Esophagus muscularis mucosa (tissue), 4 donors: ENCODE data around the gene SIAH2. TPM values are rescaled to one million over a fixed set of nuclear protein-coding genes. Genes with fewer than 3 reads are reported as not detected.

ENCODE experiments used
- DNase-seq: peaks from one replicate; pipeline ENCODE4 v3.0.0-alpha.2; 2017; ENCODE audit errors: extremely low spot score
- H3K27ac ChIP-seq, 4 donors: fragments of 200-600 bp; sonication (generic); replicated peaks in 1 of 4; 1 replicate in 3 of 4; 2 replicates in 1 of 4; pipeline ENCODE4 v1.5.1; 2016 to 2019; ENCODE audit warnings: mild to moderate bottlenecking in 1 of 4
- H3K27me3 ChIP-seq, 4 donors: fragments of 200-600 bp; sonication (generic); one replicate each; pipeline versions ENCODE4 v1.5.1 to v1.6.0; 2016 to 2019
- H3K36me3 ChIP-seq, 4 donors: fragments of 200-600 bp; sonication (generic); one replicate each; pipeline ENCODE4 v1.5.1; 2016 to 2019
- H3K4me1 ChIP-seq, 4 donors: fragments of 200-600 bp; sonication (generic); one replicate each; pipeline ENCODE4 v1.5.1; 2016 to 2019
- H3K4me3 ChIP-seq, 4 donors: fragments of 200-600 bp; sonication (generic); 1 replicate in 2 of 4; 2 replicates in 2 of 4; pipeline ENCODE4 v1.5.1; 2016 to 2019; ENCODE audit warnings: mild to moderate bottlenecking in 4 of 4, moderate library complexity in 1 of 4
- H3K9me3 ChIP-seq, 4 donors: fragments of 200-600 bp; sonication (generic); 1 replicate in 3 of 4; 2 replicates in 1 of 4; pipeline ENCODE4 v1.5.1; 2016 to 2019
- CTCF ChIP-seq, 3 experiments: fragments of 200-600 bp in 2 of 3; fragments of 450-650 bp in 1 of 3; sonication (generic) in 2 of 3; IDR thresholded peaks; one replicate each; pipeline ENCODE4 v1.5.1; 2017 to 2019; ENCODE audit warnings: antibody characterized with exemption in 3 of 3, mild to moderate bottlenecking in 2 of 3, moderate library complexity in 1 of 3
- EP300 ChIP-seq: sonication (generic); formaldehyde crosslinking; IDR thresholded peaks from one replicate; pipeline ENCODE4 v1.6.1; 2017; ENCODE audit warnings: antibody characterized with exemption
- POLR2A ChIP-seq: fragments of 450-650 bp; IDR thresholded peaks from one replicate; pipeline ENCODE4 v1.6.1; 2017; ENCODE audit warnings: antibody characterized with exemption, moderate library complexity, mild to moderate bottlenecking, low read depth
- POLR2AphosphoS5 ChIP-seq, 2 donors: sonication (generic); formaldehyde crosslinking; IDR thresholded peaks; one replicate each; pipeline ENCODE4 v1.6.1; 2017; ENCODE audit warnings: antibody characterized with exemption in 2 of 2
- WGBS: methylation state at CpG from one replicate; pipeline ENCODE4 v1.1.5; 2018; 5-methylcytosine and 5-hydroxymethylcytosine counted together
- intact Hi-C: fragments of 100-400 bp; cut with DNase I; formaldehyde crosslinking; loops from one replicate; pipeline ENCODE4 v1.15.1; 2023
- total RNA-seq, 4 donors: library from RNA; depleted of rRNA; stranded (reverse); fragments of >200 nt; gene quantifications; one replicate each; pipeline versions ENCODE4 v1.1.0 to v1.2.1, GENCODE V29; 2016

SIAH2 gene
- total RNA-seq, 4 donors from 2014 or later: 27.8 to 55.8 (median 43.3) TPM

DNA sequence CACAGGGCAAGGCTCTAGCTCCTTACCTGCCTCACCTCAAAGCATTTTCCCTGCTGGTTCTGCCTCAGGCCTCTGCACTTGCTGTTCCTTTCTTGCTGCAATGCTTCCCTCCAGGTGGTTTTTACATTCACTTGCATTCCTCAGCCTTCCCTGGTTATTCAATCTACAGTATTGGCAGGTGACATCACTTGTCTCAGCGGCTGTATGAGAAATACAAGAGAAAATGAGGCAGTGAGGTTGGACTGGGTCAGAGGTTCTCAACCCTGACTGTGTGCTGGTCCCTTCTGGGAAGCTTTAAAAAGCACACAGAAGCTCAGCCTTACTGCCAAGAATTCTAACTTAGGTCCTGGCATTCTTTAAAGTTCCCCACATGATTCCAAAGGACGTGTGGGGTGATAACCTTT is 26.7 kb downstream of the SIAH2 start:
- Histone ChIP-seq H3K27ac (no peak overlapping the region), H3K27me3 (no peaks in the 10 kb centered on the region), H3K36me3 (peaks cover 0 to 9% (median 4%) of the 10 kb centered on the region in 4 donors), H3K4me1 (peaks cover 0 to 25% (median 4%) of the 10 kb centered on the region in 4 donors), H3K9me3 (no peaks in the 10 kb centered on the region), H3K4me3 (no peak overlapping the region)
- WGBS: 64% methylated on average over 2 of the region's 2 CpGs
- intact Hi-C loops: no loop called here
- DNase-seq: no peak
- TF ChIP-seq CTCF (IDR thresholded peaks at IDR 0.05) (no peak), POLR2A (no peak), EP300 (no peak), POLR2AphosphoS5 (IDR thresholded peaks at IDR 0.05) (no peak)

DNA sequence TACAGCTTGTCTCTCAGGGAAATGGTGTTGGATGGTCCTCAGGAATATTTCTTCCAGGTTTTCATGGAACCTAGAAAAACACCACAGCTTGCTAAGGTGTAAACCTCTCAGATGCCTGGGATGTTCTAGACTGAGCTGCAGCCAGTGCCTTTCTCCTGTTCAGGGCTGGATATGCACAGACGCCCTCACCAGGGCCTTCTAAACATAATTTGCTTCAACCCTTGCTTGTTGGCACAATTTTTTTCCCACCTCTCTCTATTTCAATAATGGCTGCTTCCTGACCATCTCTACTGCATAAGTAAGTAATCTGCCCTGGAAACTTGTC is 28.2 kb downstream of the SIAH2 start:
- Histone ChIP-seq H3K27ac (no peak overlapping the region), H3K36me3 (no peaks in the 10 kb centered on the region), H3K4me1 (peaks cover 0 to 21% (median 4%) of the 10 kb centered on the region in 4 donors), H3K27me3 (no peaks in the 10 kb centered on the region), H3K9me3 (no peaks in the 10 kb centered on the region), H3K4me3 (no peak overlapping the region)
- intact Hi-C loops: no loop called here
- no peak for TF ChIP-seq CTCF (IDR thresholded peaks at IDR 0.05)
- TF ChIP-seq POLR2A: no peak
- no peak for TF ChIP-seq POLR2AphosphoS5 (IDR thresholded peaks at IDR 0.05)
- no peak for TF ChIP-seq EP300
- DNase-seq: no peak
- 67% methylated on average over 1 of the region's 1 CpG for WGBS

DNA sequence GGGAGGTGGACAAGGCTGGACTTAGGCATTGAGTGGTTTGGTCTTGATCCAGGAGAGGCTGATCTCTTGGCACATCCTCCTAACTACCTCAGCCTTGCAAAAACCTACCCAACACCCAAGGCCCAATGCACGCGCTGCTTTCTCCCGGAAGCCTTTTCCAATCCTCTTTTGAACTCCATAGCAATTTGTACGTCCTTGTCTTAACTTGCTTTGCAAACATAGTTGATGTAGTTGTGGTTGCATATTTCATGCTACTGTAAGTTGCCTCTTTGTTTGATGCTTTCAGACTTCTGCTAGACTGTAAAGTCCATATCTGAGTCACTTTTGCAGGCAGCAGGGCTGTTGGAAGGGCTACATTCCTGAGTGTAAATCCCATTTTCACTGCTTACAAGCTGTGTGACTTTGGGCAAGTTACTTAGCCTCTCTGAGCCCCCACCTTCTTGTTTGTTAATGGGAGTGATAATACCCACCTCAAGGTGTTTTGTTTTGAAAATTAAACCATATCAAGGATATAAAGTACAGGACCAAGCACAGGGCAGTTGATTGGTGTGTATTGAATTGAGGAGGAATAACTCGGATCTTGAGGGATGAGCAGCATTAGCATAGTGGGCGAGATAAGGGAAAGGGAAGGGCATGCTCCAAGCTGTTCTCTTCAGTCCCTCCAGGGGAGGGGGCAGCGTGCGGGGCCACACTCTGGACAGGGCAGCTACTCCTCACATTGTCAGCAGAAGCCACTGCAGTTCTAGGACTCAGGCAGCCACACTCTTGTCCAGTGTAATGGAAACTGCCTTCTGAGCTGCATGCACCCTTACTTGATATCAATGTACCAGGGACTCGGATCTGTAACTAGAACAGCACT is 28.8 kb downstream of the SIAH2 start:
- intact Hi-C loops: no loop called here
- H3K4me3 ChIP-seq: no peak overlapping the region
- no peak for TF ChIP-seq POLR2AphosphoS5 (IDR thresholded peaks at IDR 0.05)
- no peak for TF ChIP-seq CTCF (IDR thresholded peaks at IDR 0.05)
- no peak for TF ChIP-seq EP300
- no peak for TF ChIP-seq POLR2A
- peaks cover 0 to 21% (median 4%) of the 10 kb centered on the region in 4 donors for H3K4me1 ChIP-seq
- no peaks in the 10 kb centered on the region for H3K36me3 ChIP-seq
- H3K27me3 ChIP-seq: no peaks in the 10 kb centered on the region
- no peak overlapping the region for H3K27ac ChIP-seq
- DNase-seq: no peak
- 88% methylated on average over 9 of the region's 9 CpGs for WGBS
- no peaks in the 10 kb centered on the region for H3K9me3 ChIP-seq

DNA sequence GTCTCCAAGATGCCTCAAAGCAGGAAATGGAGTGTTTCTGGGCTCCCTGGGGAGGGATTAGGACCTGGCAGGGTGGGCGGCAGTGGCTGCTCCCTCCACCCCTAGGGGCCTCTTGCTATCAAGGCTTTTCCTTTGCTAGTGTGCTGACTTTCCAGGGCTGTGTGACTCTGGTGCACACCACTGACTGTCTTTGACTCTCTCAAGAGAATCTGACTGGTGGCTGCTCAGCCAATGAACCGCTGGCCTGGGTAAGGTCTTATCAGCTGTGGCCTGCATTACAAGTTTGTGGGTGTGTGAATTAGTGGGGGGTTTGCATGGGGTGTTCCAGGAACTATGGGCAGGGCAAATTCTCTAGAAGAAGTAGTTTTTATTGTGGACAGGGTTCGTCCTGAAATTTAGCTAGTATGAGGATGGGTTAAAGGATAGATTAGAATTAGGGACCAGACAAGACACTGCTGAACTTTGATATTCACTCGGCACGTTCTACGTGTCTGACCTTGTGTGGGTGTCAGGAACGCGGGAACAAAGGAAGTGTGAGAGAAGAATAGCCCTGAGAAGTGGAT is 29.5 kb downstream of the SIAH2 start:
- intact Hi-C loops: no loop called here
- Histone ChIP-seq H3K27me3 (no peaks in the 10 kb centered on the region), H3K9me3 (no peaks in the 10 kb centered on the region), H3K27ac (no peak overlapping the region), H3K36me3 (no peaks in the 10 kb centered on the region), H3K4me1 (peaks cover 0 to 19% (median 4%) of the 10 kb centered on the region in 4 donors), H3K4me3 (no peak overlapping the region)
- WGBS: 76% methylated on average over 8 of the region's 8 CpGs
- DNase-seq: no peak
- TF ChIP-seq POLR2A: no peak
- TF ChIP-seq POLR2AphosphoS5 (IDR thresholded peaks at IDR 0.05): no peak
- no peak for TF ChIP-seq EP300
- TF ChIP-seq CTCF (IDR thresholded peaks at IDR 0.05): no peak
